HCT116 (cell line): ENCODE data around the gene PI4KA. TPM values are rescaled to one million over a fixed set of nuclear protein-coding genes. Genes with fewer than 3 reads are reported as not detected.

Experiments
- ATAC-seq: fragments of 200-7000 bp; cut with Tn5 transposase; 2 replicates; pipeline ENCODE4 v1.9.1; 2020; ENCODE audit warnings: mild to moderate bottlenecking, moderate library complexity
- BruUV-seq: library from RNA; stranded (reverse); fragments of 400-500 nt; replicated peaks from 2 replicates; lab custom pipeline; 2021; lab: Mats Ljungman, UMichigan
- CTCF ChIA-PET: fragments of 300-600 bp; sonication (Branson Sonifier 250); formaldehyde crosslinking; loops from one replicate; lab custom pipeline; 2021; ENCODE audit warnings: antibody characterized with exemption; lab: Charles Lee
- POLR2A ChIA-PET: fragments of 300-600, 350-600 bp; sonication (Branson Sonifier 250); formaldehyde crosslinking; loops from one replicate; lab custom pipeline; 2021; ENCODE audit warnings: antibody characterized with exemption; lab: Charles Lee
- RAD21 ChIA-PET, 2 experiments: fragments of 300-600 bp; sonication (Branson Sonifier 250); formaldehyde crosslinking; loops; one replicate each; lab custom pipeline; 2023; ENCODE audit warnings: low total read pairs in 2 of 2; ENCODE audit not compliant: uncharacterized antibody in 2 of 2, unreplicated experiment in 2 of 2, low non-redundant PET in 1 of 2; lab: Charles Lee
- DNase-seq: peaks from one replicate; pipeline ENCODE4 v3.0.0-alpha.2; 2010; ENCODE audit warnings: low read depth, low spot score
- H2AFZ ChIP-seq: fragments of 200-600 bp; shearing (Covaris generic), sonication (generic); 2 replicates; pipeline ENCODE4 v1.6.1; 2017; ENCODE audit warnings: low read depth, mixed run types, mixed read lengths, antibody characterized with exemption, low read length; ENCODE audit not compliant: poor library complexity, severe bottlenecking
- H3K27ac ChIP-seq: 2 replicates; pipeline ENCODE4 v1.5.1; 2012; ENCODE audit warnings: low read depth, low read length
- H3K27me3 ChIP-seq: fragments of 200-600 bp; sonication (generic); 2 replicates; pipeline ENCODE4 v1.6.1; 2016; ENCODE audit warnings: mixed run types, low read length, mixed read lengths; ENCODE audit not compliant: insufficient read depth
- H3K36me3 ChIP-seq, 2 experiments: fragments of 200-500 bp in 1 of 2; fragments of 200-600 bp in 1 of 2; sonication (Bioruptor generic) in 1 of 2; sonication (generic) in 1 of 2; 2 replicates each; pipeline versions ENCODE4 v1.5.1 to v1.6.1; 2014 to 2016; ENCODE audit warnings: low read length in 2 of 2, inconsistent platforms in 1 of 2, mixed read lengths in 1 of 2, mixed run types in 1 of 2; ENCODE audit not compliant: insufficient read depth in 2 of 2, control insufficient read depth in 1 of 2
- H3K4me1 ChIP-seq, 2 experiments: fragments of 200-600 bp in 1 of 2; sonication (generic) in 1 of 2; 2 replicates each; pipeline versions ENCODE4 v1.5.1 to v1.6.1; 2012 to 2017; ENCODE audit warnings: low read length in 2 of 2, inconsistent platforms in 1 of 2, mild to moderate bottlenecking in 1 of 2, mixed read lengths in 1 of 2, mixed run types in 1 of 2, moderate library complexity in 1 of 2; ENCODE audit not compliant: insufficient read depth in 2 of 2, control insufficient read depth in 1 of 2
- H3K4me2 ChIP-seq: fragments of 200-600 bp; sonication (generic); 2 replicates; pipeline ENCODE4 v1.6.1; 2017; ENCODE audit warnings: mixed run types, low read length, mixed read lengths
- H3K4me3 ChIP-seq, 2 experiments: fragments of 200-600 bp in 1 of 2; sonication (generic) in 1 of 2; replicated peaks in 1 of 2; 2 replicates each; pipeline ENCODE4 v1.5.1; 2011 to 2016; ENCODE audit warnings: low read length in 2 of 2, control low read depth in 1 of 2, low read depth in 1 of 2, mild to moderate bottlenecking in 1 of 2, mixed read lengths in 1 of 2, mixed run types in 1 of 2
- H3K79me2 ChIP-seq: fragments of 200-600 bp; sonication (generic); 2 replicates; pipeline ENCODE4 v1.6.1; 2017; ENCODE audit warnings: mild to moderate bottlenecking, mixed run types, low read length, moderate library complexity, mixed read lengths; ENCODE audit not compliant: insufficient read depth
- H3K9ac ChIP-seq: fragments of 200-600 bp; sonication (generic); 2 replicates; pipeline ENCODE4 v1.6.1; 2016; ENCODE audit warnings: low read length, mixed read lengths
- H3K9me2 ChIP-seq: fragments of 200-600 bp; sonication (generic), shearing (Covaris generic); 2 replicates; pipeline ENCODE4 v1.6.1; 2017; ENCODE audit warnings: mixed run types, mild to moderate bottlenecking, moderate library complexity; ENCODE audit not compliant: insufficient read depth
- H3K9me3 ChIP-seq, 2 experiments: fragments of 200-500 bp in 1 of 2; fragments of 200-600 bp in 1 of 2; sonication (Bioruptor generic) in 1 of 2; sonication (generic) in 1 of 2; 2 replicates each; pipeline ENCODE4 v1.6.1; 2014 to 2017; ENCODE audit warnings: low read length in 2 of 2, mixed read lengths in 2 of 2, inconsistent platforms in 1 of 2, low read depth in 1 of 2, mild to moderate bottlenecking in 1 of 2, mixed run types in 1 of 2, moderate library complexity in 1 of 2; ENCODE audit not compliant: control insufficient read depth in 1 of 2, insufficient read depth in 1 of 2
- H4K20me1 ChIP-seq: fragments of 200-600 bp; sonication (generic), shearing (Covaris generic); 2 replicates; pipeline ENCODE4 v1.6.1; 2017; ENCODE audit warnings: mixed run types, mild to moderate bottlenecking, moderate library complexity; ENCODE audit not compliant: insufficient read depth
- CTCF ChIP-seq, 3 experiments: fragments of 200-600 bp in 1 of 3; sonication (generic) in 1 of 3; IDR thresholded peaks in 2 of 3; conservative IDR thresholded peaks in 1 of 3; 2 replicates each; pipeline ENCODE4 v1.5.1; 2012 to 2017; ENCODE audit warnings: low read depth in 2 of 3, low read length in 2 of 3, antibody characterized with exemption in 1 of 3, borderline replicate concordance in 1 of 3, control low read depth in 1 of 3, mild to moderate bottlenecking in 1 of 3, mixed read lengths in 1 of 3, mixed run types in 1 of 3, moderate library complexity in 1 of 3; ENCODE audit not compliant: insufficient read depth in 1 of 3
- EGR1 ChIP-seq: IDR thresholded peaks from 2 replicates; pipeline ENCODE4 v1.6.1; 2012; ENCODE audit warnings: low read depth
- ELF1 ChIP-seq: IDR thresholded peaks from 2 replicates; pipeline ENCODE4 v1.6.1; 2012; ENCODE audit warnings: low read depth, borderline replicate concordance
- EZH2 ChIP-seq: fragments of 200-600 bp; sonication (generic); IDR thresholded peaks from 2 replicates; pipeline ENCODE4 v1.6.1; 2017; ENCODE audit warnings: antibody characterized with exemption, mixed run types
- FOSL1 ChIP-seq: IDR thresholded peaks from 2 replicates; pipeline ENCODE4 v1.6.1; 2012; ENCODE audit warnings: low read depth
- POLR2AphosphoS5 ChIP-seq: IDR thresholded peaks from 2 replicates; pipeline ENCODE4 v1.6.1; 2011; ENCODE audit warnings: mild to moderate bottlenecking, low read depth, low read length, moderate library complexity
- RAD21 ChIP-seq: IDR thresholded peaks from 2 replicates; pipeline ENCODE4 v1.6.1; 2012; ENCODE audit warnings: low read depth, mild to moderate bottlenecking
- REST ChIP-seq: IDR thresholded peaks from 2 replicates; pipeline ENCODE4 v1.6.1; 2012; ENCODE audit warnings: low read depth
- TCF7L2 ChIP-seq: IDR thresholded peaks from 2 replicates; pipeline ENCODE4 v1.7.0; 2011; ENCODE audit warnings: borderline replicate concordance, inconsistent platforms; ENCODE audit not compliant: insufficient read depth, insufficient read length; ENCODE audit errors: extremely low read depth
- ZFX ChIP-seq: fragments of 450-650 bp; IDR thresholded peaks from 2 replicates; pipeline ENCODE4 v1.6.1; 2017
- intact Hi-C: fragments of 100-400 bp; cut with micrococcal nuclease; formaldehyde crosslinking; loops from 2 replicates; pipeline ENCODE4 v1.10.0; 2022
- total RNA-seq: library from RNA; stranded (reverse); gene quantifications from one replicate; pipeline ENCODE4 v1.2.1, GENCODE V29; 2021; ENCODE audit not compliant: unreplicated experiment
- TF ChIP-seq, protein P1 (sequence below): IDR thresholded peaks from 2 replicates; pipeline ENCODE4 v1.6.1; 2012
- TF ChIP-seq, protein P2 (sequence below): IDR thresholded peaks from 2 replicates; pipeline ENCODE4 v1.6.1; 2011; ENCODE audit warnings: mild to moderate bottlenecking, low read length, moderate library complexity; ENCODE audit not compliant: insufficient replicate concordance; ENCODE audit errors: extremely low read depth

The PI4KA gene
- total RNA-seq, 1 experiment from 2014 or later: 59.6 TPM

DNA sequence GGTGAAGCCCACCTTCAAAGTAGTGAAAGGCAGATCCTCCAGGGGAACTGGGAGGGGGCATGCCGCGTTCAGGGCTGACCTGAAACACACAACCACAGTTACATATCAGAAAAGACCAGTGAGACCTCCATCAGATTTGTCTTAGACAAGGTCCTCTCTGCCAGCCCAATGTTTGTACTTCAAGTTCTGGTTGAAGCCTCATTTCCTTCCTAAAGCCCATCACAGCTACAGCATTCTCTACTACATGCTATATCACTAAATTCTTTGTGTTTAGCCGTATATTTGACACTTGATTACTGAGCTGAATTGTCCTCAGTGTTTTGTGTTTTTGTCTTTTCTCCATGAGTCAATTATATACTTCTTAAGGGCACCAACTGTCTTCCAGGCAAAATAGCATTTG, 40.1 kb downstream of the PI4KA start:
- no peaks in the 10 kb centered on the region for H3K27me3 ChIP-seq
- POLR2A ChIA-PET: no interaction called here
- no peak for DNase-seq

DNA sequence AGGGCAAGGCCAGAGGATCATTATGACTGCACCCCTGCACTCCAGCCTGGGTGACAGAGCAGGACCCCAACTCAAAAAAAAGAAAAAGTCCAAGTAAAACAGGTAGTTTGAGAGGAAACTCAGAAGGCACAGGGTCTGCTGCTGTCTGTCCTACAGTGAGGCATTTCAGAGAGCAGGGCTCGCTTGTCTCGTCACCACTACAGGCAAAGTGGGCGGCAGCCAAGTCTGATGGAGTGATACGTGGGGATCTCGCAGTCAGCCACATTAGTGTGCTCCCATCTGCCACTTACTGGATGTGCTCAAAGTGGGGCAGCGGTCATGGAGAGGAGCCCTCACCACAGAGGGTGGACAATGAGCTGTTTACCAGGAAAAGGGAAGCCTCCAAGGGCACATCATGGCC, 42.1 kb downstream of the PI4KA start:
- Histone ChIP-seq H3K9me3 (no peaks in the 10 kb centered on the region), H3K4me1 (no peaks in the 10 kb centered on the region), H3K9ac (no peak overlapping the region), H3K36me3 (peaks cover 5 to 9% of the 10 kb centered on the region in 2 experiments; a peak in 1 of 4 replicates), H3K27me3 (no peaks in the 10 kb centered on the region), H3K27ac (no peak overlapping the region), H3K4me3 (no peak overlapping the region), H3K79me2 (no peaks in the 10 kb centered on the region), H3K4me2 (no peak overlapping the region), H2AFZ (no peak overlapping the region), H3K9me2 (no peaks in the 10 kb centered on the region), H4K20me1 (no peaks in the 10 kb centered on the region)
- ATAC-seq: no peak
- POLR2A ChIA-PET: no interaction called here
- no TSS peak for BruUV-seq
- DNase-seq: no peak
- RAD21 ChIA-PET: no interaction called here
- CTCF ChIA-PET: no interaction called here
- intact Hi-C loops: no loop called here
- no peak for TF ChIP-seq RAD21
- TF ChIP-seq CTCF (IDR thresholded peaks at IDR 0.05 in 2 of 3, conservative IDR thresholded peaks at IDR 0.05 in 1 of 3; ENCODE audit: borderline replicate concordance in 1 of 3, insufficient read depth in 1 of 3, low read depth in 2 of 3, low read length in 2 of 3): no peak
- no peak for TF ChIP-seq TCF7L2
- no peak for TF ChIP-seq EGR1
- TF ChIP-seq ZFX: no peak
- no peak for TF ChIP-seq POLR2AphosphoS5
- no peak for TF ChIP-seq FOSL1
- TF ChIP-seq REST: no peak

More for the DNA sequence above, 40.1 kb downstream of the PI4KA start:
- no peak for ATAC-seq
- H3K9me3 ChIP-seq: no peaks in the 10 kb centered on the region
- no peaks in the 10 kb centered on the region for H3K79me2 ChIP-seq
- H3K4me3 ChIP-seq: no peak overlapping the region
- no peak overlapping the region for H2AFZ ChIP-seq
- no peaks in the 10 kb centered on the region for H3K9me2 ChIP-seq
- H3K27ac ChIP-seq: no peak overlapping the region
- RAD21 ChIA-PET: no interaction called here
- CTCF ChIA-PET: no interaction called here
- H3K4me2 ChIP-seq: no peak overlapping the region
- intact Hi-C loops: no loop called here
- H3K9ac ChIP-seq: no peak overlapping the region
- TF ChIP-seq ELF1 (no peak), EZH2 (no peak)
- TF ChIP-seq, protein P1, sequence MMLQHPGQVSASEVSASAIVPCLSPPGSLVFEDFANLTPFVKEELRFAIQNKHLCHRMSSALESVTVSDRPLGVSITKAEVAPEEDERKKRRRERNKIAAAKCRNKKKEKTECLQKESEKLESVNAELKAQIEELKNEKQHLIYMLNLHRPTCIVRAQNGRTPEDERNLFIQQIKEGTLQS: no peak
- TF ChIP-seq, protein P2, sequence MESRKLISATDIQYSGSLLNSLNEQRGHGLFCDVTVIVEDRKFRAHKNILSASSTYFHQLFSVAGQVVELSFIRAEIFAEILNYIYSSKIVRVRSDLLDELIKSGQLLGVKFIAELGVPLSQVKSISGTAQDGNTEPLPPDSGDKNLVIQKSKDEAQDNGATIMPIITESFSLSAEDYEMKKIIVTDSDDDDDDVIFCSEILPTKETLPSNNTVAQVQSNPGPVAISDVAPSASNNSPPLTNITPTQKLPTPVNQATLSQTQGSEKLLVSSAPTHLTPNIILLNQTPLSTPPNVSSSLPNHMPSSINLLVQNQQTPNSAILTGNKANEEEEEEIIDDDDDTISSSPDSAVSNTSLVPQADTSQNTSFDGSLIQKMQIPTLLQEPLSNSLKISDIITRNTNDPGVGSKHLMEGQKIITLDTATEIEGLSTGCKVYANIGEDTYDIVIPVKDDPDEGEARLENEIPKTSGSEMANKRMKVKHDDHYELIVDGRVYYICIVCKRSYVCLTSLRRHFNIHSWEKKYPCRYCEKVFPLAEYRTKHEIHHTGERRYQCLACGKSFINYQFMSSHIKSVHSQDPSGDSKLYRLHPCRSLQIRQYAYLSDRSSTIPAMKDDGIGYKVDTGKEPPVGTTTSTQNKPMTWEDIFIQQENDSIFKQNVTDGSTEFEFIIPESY: no peak
- H4K20me1 ChIP-seq: no peaks in the 10 kb centered on the region
- H3K4me1 ChIP-seq: no peaks in the 10 kb centered on the region
- peaks cover 6 to 9% of the 10 kb centered on the region in 2 experiments; a peak in 3 of 4 replicates for H3K36me3 ChIP-seq
- no TSS peak for BruUV-seq
